H1 (cell line): Measurements from ENCODE around the gene NRAS. TPM values are rescaled to one million over a fixed set of nuclear protein-coding genes. Genes with fewer than 3 reads are reported as not detected.

Experiments
- BACH1 ChIP-seq: IDR thresholded peaks from 2 replicates; pipeline ENCODE4 v1.6.1; 2012; ENCODE audit warnings: low read length, improper control_type of control experiment
- BRCA1 ChIP-seq: IDR thresholded peaks from 2 replicates; pipeline ENCODE4 v1.6.1; 2012; ENCODE audit warnings: low read depth, low read length, improper control_type of control experiment
- CEBPB ChIP-seq: IDR thresholded peaks from 2 replicates; pipeline ENCODE4 v1.6.1; 2012; ENCODE audit warnings: low read depth, low read length
- CHD2 ChIP-seq: IDR thresholded peaks from 2 replicates; pipeline ENCODE4 v1.6.1; 2012; ENCODE audit warnings: low read length, improper control_type of control experiment
- CREB1 ChIP-seq: IDR thresholded peaks from 2 replicates; pipeline ENCODE4 v1.6.1; 2012; ENCODE audit warnings: inconsistent platforms
- EP300 ChIP-seq, 2 experiments: IDR thresholded peaks; 1 replicate in 1 of 2; 2 replicates in 1 of 2; pipeline ENCODE4 v1.6.1; 2011 to 2012; ENCODE audit warnings: low read depth in 2 of 2, low read length in 2 of 2, mild to moderate bottlenecking in 2 of 2, borderline replicate concordance in 1 of 2, inconsistent platforms in 1 of 2, moderate library complexity in 1 of 2
- EZH2 ChIP-seq: fragments of 200-600 bp; sonication (generic); IDR thresholded peaks from 2 replicates; pipeline ENCODE4 v1.7.1; 2012; ENCODE audit warnings: low read depth, mild to moderate bottlenecking, moderate library complexity, low read length, inconsistent platforms; ENCODE audit not compliant: severe bottlenecking
- FOSL1 ChIP-seq: IDR thresholded peaks from 2 replicates; pipeline ENCODE4 v1.6.1; 2011; ENCODE audit warnings: mild to moderate bottlenecking, low read depth, low read length, moderate library complexity; ENCODE audit not compliant: insufficient read depth
- GTF2F1 ChIP-seq: IDR thresholded peaks from 2 replicates; pipeline ENCODE4 v1.6.1; 2012; ENCODE audit warnings: low read depth, low read length, improper control_type of control experiment, borderline replicate concordance
- JUN ChIP-seq: IDR thresholded peaks from 2 replicates; pipeline ENCODE4 v1.6.1; 2011; ENCODE audit warnings: low read depth, mild to moderate bottlenecking, improper control_type of control experiment, low read length
- KDM1A ChIP-seq: fragments of 200-600, 300-600 bp; sonication (generic); IDR thresholded peaks from 2 replicates; pipeline ENCODE4 v1.7.1; 2016; ENCODE audit warnings: mild to moderate bottlenecking, low read length, borderline replicate concordance
- NANOG ChIP-seq: IDR thresholded peaks from 2 replicates; pipeline ENCODE4 v1.6.1; 2011; ENCODE audit warnings: low read length, low read depth, mild to moderate bottlenecking, inconsistent platforms; ENCODE audit not compliant: insufficient read depth, poor library complexity, severe bottlenecking
- POLR2AphosphoS5 ChIP-seq: IDR thresholded peaks from 2 replicates; pipeline ENCODE4 v1.6.1; 2011; ENCODE audit warnings: low read depth, low read length
- POU5F1 ChIP-seq: IDR thresholded peaks from 2 replicates; pipeline ENCODE4 v1.6.1; 2011; ENCODE audit warnings: low read depth, mild to moderate bottlenecking, low read length, moderate library complexity
- RXRA ChIP-seq: IDR thresholded peaks from 2 replicates; pipeline ENCODE4 v1.6.1; 2011; ENCODE audit warnings: low read depth, mild to moderate bottlenecking, low read length, moderate library complexity; ENCODE audit not compliant: insufficient read depth
- SP2 ChIP-seq: IDR thresholded peaks from 2 replicates; pipeline ENCODE4 v1.6.1; 2012; ENCODE audit warnings: mild to moderate bottlenecking, low read length, inconsistent platforms
- SRF ChIP-seq: IDR thresholded peaks from 2 replicates; pipeline ENCODE4 v1.6.1; 2011; ENCODE audit warnings: mild to moderate bottlenecking, low read depth, low read length, moderate library complexity
- SUZ12 ChIP-seq: fragments of 200-600 bp; sonication (generic); IDR thresholded peaks from 2 replicates; pipeline ENCODE4 v1.6.1; 2012; ENCODE audit warnings: mild to moderate bottlenecking, inconsistent platforms, low read length, moderate library complexity, mixed read lengths
- TAF1 ChIP-seq: IDR thresholded peaks from 2 replicates; pipeline ENCODE4 v1.6.1; 2011; ENCODE audit warnings: mild to moderate bottlenecking, low read depth, low read length
- polyA plus RNA-seq, 7 experiments: library from polyadenylated mRNA; depleted of rRNA in 3 of 7; stranded (reverse) in 5 of 7; unstranded in 2 of 7; fragments of >200 nt in 5 of 7; fragments of 200-250 nt in 2 of 7; gene quantifications; 1 replicate in 5 of 7; 2 replicates in 1 of 7; 4 replicates in 1 of 7; pipeline versions ENCODE4 v1.2.1 to v1.2.3, GENCODE V29; 2011 to 2013; ENCODE audit warnings: missing spikeins in 2 of 7, mixed read lengths in 2 of 7
- total RNA-seq: library from RNA; stranded (reverse); fragmentation: NEBNext Ultra II Directional; extraction: Animal tissue kit (Norgen Biotek cat#: 25700); gene quantifications from 2 replicates; pipeline ENCODE4 v1.2.1, GENCODE V29; 2021
- TF ChIP-seq, protein P1 (sequence below), 3 experiments: IDR thresholded peaks; 1 replicate in 2 of 3; 2 replicates in 1 of 3; pipeline versions ENCODE4 v1.5.1 to v1.6.1; 2011; ENCODE audit warnings: low read length in 3 of 3, mild to moderate bottlenecking in 3 of 3, inconsistent platforms in 2 of 3, low read depth in 1 of 3, moderate library complexity in 1 of 3; ENCODE audit not compliant: insufficient read depth in 1 of 3; ENCODE audit errors: control extremely low read depth in 1 of 3
- TF ChIP-seq, protein P2 (sequence below): IDR thresholded peaks from 2 replicates; pipeline ENCODE4 v1.6.1; 2011; ENCODE audit warnings: low read depth, mild to moderate bottlenecking, low read length; ENCODE audit not compliant: insufficient read depth

Gene NRAS
- total and polyA plus RNA-seq, 2 of the 8 experiments (the other 6 are each of a cell fraction or from before 2014, with no cell fraction given): 24.5 to 65.1 TPM

DNA sequence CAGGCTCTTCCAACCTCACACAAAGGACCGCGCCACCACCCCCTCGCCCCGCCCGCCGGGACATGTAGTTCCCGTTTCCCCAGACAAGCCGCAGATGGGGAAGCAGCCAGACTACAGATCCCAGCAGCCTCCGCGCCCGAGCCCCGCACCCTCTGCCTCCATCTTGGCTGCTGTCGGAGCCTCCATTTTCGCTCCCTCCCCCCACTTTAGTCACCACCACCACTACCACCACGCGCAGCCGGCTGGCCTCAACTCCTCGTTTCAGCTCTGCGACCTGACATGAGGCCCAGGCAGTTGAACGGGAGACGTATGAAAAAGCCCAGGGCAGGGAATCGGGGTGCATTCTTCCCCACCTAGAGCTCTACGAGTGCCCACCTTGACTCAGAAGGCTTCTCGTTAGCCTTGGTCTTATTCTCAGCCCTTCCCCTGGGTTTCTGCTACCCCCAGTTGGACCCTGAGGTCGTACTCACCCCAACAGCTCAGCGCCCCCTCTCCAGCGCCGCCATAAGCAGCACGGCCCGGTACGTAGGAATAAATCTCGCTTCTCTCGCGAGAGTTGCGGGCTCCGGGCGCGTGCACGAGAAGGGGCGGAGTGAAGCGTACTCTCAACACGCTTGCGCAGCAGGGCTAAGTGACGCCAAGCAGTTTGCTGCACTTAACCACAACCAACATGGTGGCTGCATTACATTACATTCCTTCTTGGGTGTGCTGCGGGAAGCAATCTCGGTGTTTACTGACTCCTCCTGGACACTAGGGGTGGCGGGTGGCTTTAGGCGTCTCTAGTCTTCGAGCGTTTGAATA lies 41.1 kb upstream of the NRAS start, which contains the start of gene CSDE1 (continued):
- TF ChIP-seq NANOG (peak; percentile 23), RXRA (no peak), JUN (no peak), CREB1 (peak; percentile 75), CEBPB (no peak), GTF2F1 (0 out of 2 replicates have a peak, but pooled peaks have one; percentile 2), SUZ12 (no peak), SRF (0 out of 2 replicates have a peak, but pooled peaks have one; percentile 13), SP2 (no peak), POU5F1 (no peak), EZH2 (no peak), CHD2 (peak; percentile 97), POLR2AphosphoS5 (peak; percentile 98), EP300 (IDR thresholded peaks at IDR 0.05; ENCODE audit: borderline replicate concordance in 1 of 2, low read depth in 2 of 2, low read length in 2 of 2) (0 out of 3 replicates have a peak, but pooled peaks of 1 of the 2 experiments have one; percentile 25), BACH1 (no peak), KDM1A (no peak), FOSL1 (no peak), TAF1 (peak; percentile 99), BRCA1 (peak; percentile 90)
- TF ChIP-seq, protein P1, sequence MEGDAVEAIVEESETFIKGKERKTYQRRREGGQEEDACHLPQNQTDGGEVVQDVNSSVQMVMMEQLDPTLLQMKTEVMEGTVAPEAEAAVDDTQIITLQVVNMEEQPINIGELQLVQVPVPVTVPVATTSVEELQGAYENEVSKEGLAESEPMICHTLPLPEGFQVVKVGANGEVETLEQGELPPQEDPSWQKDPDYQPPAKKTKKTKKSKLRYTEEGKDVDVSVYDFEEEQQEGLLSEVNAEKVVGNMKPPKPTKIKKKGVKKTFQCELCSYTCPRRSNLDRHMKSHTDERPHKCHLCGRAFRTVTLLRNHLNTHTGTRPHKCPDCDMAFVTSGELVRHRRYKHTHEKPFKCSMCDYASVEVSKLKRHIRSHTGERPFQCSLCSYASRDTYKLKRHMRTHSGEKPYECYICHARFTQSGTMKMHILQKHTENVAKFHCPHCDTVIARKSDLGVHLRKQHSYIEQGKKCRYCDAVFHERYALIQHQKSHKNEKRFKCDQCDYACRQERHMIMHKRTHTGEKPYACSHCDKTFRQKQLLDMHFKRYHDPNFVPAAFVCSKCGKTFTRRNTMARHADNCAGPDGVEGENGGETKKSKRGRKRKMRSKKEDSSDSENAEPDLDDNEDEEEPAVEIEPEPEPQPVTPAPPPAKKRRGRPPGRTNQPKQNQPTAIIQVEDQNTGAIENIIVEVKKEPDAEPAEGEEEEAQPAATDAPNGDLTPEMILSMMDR (IDR thresholded peaks at IDR 0.05; ENCODE audit: control extremely low read depth in 1 of 3, insufficient read depth in 1 of 3, low read depth in 1 of 3, low read length in 3 of 3): peak; percentile 50 to 76 (median 67)
- TF ChIP-seq, protein P2, sequence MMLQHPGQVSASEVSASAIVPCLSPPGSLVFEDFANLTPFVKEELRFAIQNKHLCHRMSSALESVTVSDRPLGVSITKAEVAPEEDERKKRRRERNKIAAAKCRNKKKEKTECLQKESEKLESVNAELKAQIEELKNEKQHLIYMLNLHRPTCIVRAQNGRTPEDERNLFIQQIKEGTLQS: no peak
